ENCODE results near the gene MICAL1.
"Not testable (repeated sequence)": the region's sequence is repeated elsewhere in the genome, so short reads cannot be mapped to it uniquely, and the experiment has no call there.

MICAL1 gene

DNA sequence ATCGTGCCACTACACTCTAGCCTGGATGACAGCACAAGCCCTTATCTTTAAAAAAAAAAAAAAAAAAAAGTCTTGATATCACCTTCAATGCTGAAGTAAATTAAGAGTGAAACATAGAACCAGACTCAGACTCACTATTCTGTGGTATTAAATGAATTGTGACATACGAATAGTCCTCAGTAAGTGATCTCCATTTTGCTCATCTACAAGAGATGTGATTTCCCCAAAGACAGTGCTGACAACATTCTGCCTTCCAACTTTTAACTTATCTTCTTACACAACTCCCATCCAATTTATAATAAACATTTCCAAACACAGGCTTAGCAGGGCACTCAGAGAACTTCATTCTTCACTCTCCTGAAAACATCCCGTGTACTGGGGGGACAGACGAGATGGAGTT is 19.4 kb upstream of the MICAL1 start:
- Histone ChIP-seq H3K9me3 (ENCODE audit: control insufficient read depth, insufficient read depth, low read length) (no peaks in the 10 kb centered on the region), H3K4me1 (ENCODE audit: control insufficient read depth, insufficient read depth, low read length) (peaks cover 12% of the 10 kb centered on the region; the same call in 1 of the 2 replicates), H3K36me3 (ENCODE audit: control insufficient read depth, insufficient read depth, low read length) (peaks cover 81% of the 10 kb centered on the region), H3K27ac (ENCODE audit: low read depth, low read length) (no peak overlapping the region), H3K9ac (ENCODE audit: low read depth, low read length) (no peak overlapping the region), H3K4me3 (ENCODE audit: low read depth, low read length) (no peak overlapping the region), H3K27me3 (ENCODE audit: control insufficient read depth, insufficient read depth, low read length) (no peaks in the 10 kb centered on the region)

- H3K4me1 ChIP-seq (ENCODE audit: control insufficient read depth, insufficient read depth, low read length): peaks cover 6% of the 10 kb centered on the region; the same call in 1 of the 2 replicates
- H3K4me3 ChIP-seq (ENCODE audit: low read depth, low read length): no peak overlapping the region
- H3K9me3 ChIP-seq (ENCODE audit: control insufficient read depth, insufficient read depth, low read length): no peaks in the 10 kb centered on the region
- no peaks in the 10 kb centered on the region for H3K27me3 ChIP-seq (ENCODE audit: control insufficient read depth, insufficient read depth, low read length)
- no peak overlapping the region for H3K27ac ChIP-seq (ENCODE audit: low read depth, low read length)
- H3K9ac ChIP-seq (ENCODE audit: low read depth, low read length): no peak overlapping the region
- peaks cover 91% of the 10 kb centered on the region for H3K36me3 ChIP-seq (ENCODE audit: control insufficient read depth, insufficient read depth, low read length)
These were observed 17.5 kb upstream of the MICAL1 start for GRCh38 chr6:109473120-109473519.

GRCh38 chr6:109472132-109472995 is 16.8 kb upstream of the MICAL1 start:
- Histone ChIP-seq H3K9me3 (ENCODE audit: control insufficient read depth, insufficient read depth, low read length) (no peaks in the 10 kb centered on the region), H3K27ac (ENCODE audit: low read depth, low read length) (no peak overlapping the region), H3K36me3 (ENCODE audit: control insufficient read depth, insufficient read depth, low read length) (peaks cover 97% of the 10 kb centered on the region), H3K27me3 (ENCODE audit: control insufficient read depth, insufficient read depth, low read length) (no peaks in the 10 kb centered on the region), H3K9ac (ENCODE audit: low read depth, low read length) (no peak overlapping the region), H3K4me1 (ENCODE audit: control insufficient read depth, insufficient read depth, low read length) (0 out of 2 replicates have a peak, but pooled peaks cover under 1% of the 10 kb centered on the region), H3K4me3 (ENCODE audit: low read depth, low read length) (no peak overlapping the region)

DNA sequence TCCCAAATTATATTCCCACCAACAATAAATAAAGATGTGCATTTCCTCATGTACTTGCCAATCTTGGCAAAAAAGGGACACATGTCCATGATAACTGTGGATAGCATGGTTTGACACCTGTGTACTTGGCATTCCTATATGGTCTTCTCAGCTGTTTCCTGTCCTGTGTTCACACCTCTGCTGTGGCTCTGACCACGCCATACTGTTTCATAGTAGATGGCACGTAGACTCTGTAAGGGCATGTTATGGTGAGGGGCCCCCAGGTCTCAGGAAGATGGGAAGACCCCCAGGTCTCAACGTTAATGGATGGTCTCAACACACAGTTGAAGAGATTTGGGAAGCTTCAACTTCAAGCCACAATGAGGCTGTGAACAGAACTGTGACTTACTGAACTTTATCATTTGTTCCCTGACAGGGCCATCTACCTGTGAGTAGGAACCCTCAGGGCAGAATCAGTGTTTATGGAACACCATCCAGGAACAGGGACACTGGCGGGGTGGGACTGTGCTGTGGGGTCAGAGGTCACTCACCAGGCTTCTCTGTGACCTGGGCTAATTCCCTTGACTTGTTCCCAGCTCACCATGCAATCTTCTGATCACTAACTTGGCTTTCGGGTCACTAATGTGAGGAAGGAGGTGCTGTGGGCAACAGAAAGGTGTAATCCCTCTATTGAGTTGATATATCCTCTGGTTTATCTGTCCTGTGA is 15.7 kb upstream of the MICAL1 start:
- Histone ChIP-seq H3K9ac (ENCODE audit: low read depth, low read length) (no peak overlapping the region), H3K4me3 (ENCODE audit: low read depth, low read length) (no peak overlapping the region), H3K4me1 (ENCODE audit: control insufficient read depth, insufficient read depth, low read length) (no peaks in the 10 kb centered on the region), H3K27me3 (ENCODE audit: control insufficient read depth, insufficient read depth, low read length) (no peaks in the 10 kb centered on the region), H3K36me3 (ENCODE audit: control insufficient read depth, insufficient read depth, low read length) (peaks cover 100% of the 10 kb centered on the region), H3K27ac (ENCODE audit: low read depth, low read length) (no peak overlapping the region), H3K9me3 (ENCODE audit: control insufficient read depth, insufficient read depth, low read length) (no peaks in the 10 kb centered on the region)

GRCh38 chr6:109469591-109470189 is 14.1 kb upstream of the MICAL1 start:
- Histone ChIP-seq H3K36me3 (ENCODE audit: control insufficient read depth, insufficient read depth, low read length) (peaks cover 100% of the 10 kb centered on the region), H3K27me3 (ENCODE audit: control insufficient read depth, insufficient read depth, low read length) (no peaks in the 10 kb centered on the region), H3K9ac (ENCODE audit: low read depth, low read length) (no peak overlapping the region), H3K4me3 (ENCODE audit: low read depth, low read length) (no peak overlapping the region), H3K9me3 (ENCODE audit: control insufficient read depth, insufficient read depth, low read length) (no peaks in the 10 kb centered on the region), H3K27ac (ENCODE audit: low read depth, low read length) (no peak overlapping the region), H3K4me1 (ENCODE audit: control insufficient read depth, insufficient read depth, low read length) (no peaks in the 10 kb centered on the region)

GRCh38 chr6:109467696-109468095 is 12.1 kb upstream of the MICAL1 start:
- no peaks in the 10 kb centered on the region for H3K9me3 ChIP-seq (ENCODE audit: control insufficient read depth, insufficient read depth, low read length)
- peaks cover 99% of the 10 kb centered on the region for H3K36me3 ChIP-seq (ENCODE audit: control insufficient read depth, insufficient read depth, low read length)
- no peak overlapping the region for H3K9ac ChIP-seq (ENCODE audit: low read depth, low read length)
- no peak overlapping the region for H3K27ac ChIP-seq (ENCODE audit: low read depth, low read length)
- H3K4me3 ChIP-seq (ENCODE audit: low read depth, low read length): no peak overlapping the region
- no peaks in the 10 kb centered on the region for H3K27me3 ChIP-seq (ENCODE audit: control insufficient read depth, insufficient read depth, low read length)
- no peaks in the 10 kb centered on the region for H3K4me1 ChIP-seq (ENCODE audit: control insufficient read depth, insufficient read depth, low read length)

GRCh38 chr6:109466212-109466923 is 10.8 kb upstream of the MICAL1 start:
- peaks cover 99% of the 10 kb centered on the region for H3K36me3 ChIP-seq (ENCODE audit: control insufficient read depth, insufficient read depth, low read length)
- no peaks in the 10 kb centered on the region for H3K27me3 ChIP-seq (ENCODE audit: control insufficient read depth, insufficient read depth, low read length)
- H3K4me3 ChIP-seq (ENCODE audit: low read depth, low read length): no peak overlapping the region
- H3K9me3 ChIP-seq (ENCODE audit: control insufficient read depth, insufficient read depth, low read length): no peaks in the 10 kb centered on the region
- H3K27ac ChIP-seq (ENCODE audit: low read depth, low read length): no peak overlapping the region
- H3K9ac ChIP-seq (ENCODE audit: low read depth, low read length): no peak overlapping the region
- no peaks in the 10 kb centered on the region for H3K4me1 ChIP-seq (ENCODE audit: control insufficient read depth, insufficient read depth, low read length)

DNA sequence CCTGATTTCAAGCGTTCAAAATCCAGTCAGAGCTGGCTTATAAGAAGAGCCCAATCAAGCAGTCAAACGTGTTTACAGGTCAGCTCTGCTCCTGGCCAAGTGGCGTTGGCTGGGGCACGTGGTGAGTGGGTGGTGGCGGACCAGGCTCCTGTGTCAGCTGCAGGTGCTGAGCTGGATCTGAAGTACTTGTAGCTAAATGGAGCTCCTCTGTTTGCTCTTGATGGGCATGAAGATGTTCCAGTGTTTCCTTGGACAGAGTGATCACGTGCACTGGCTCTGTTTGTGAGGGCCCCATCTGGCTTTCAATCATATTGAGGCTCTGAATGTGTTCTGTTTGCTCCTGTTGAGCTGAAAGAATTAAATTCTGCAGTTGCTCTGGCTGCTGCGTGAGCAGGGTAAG is 10.2 kb upstream of the MICAL1 start:
- H3K9ac ChIP-seq (ENCODE audit: low read depth, low read length): no peak overlapping the region
- H3K27me3 ChIP-seq (ENCODE audit: control insufficient read depth, insufficient read depth, low read length): no peaks in the 10 kb centered on the region
- H3K9me3 ChIP-seq (ENCODE audit: control insufficient read depth, insufficient read depth, low read length): no peaks in the 10 kb centered on the region
- H3K27ac ChIP-seq (ENCODE audit: low read depth, low read length): no peak overlapping the region
- peaks cover 99% of the 10 kb centered on the region for H3K36me3 ChIP-seq (ENCODE audit: control insufficient read depth, insufficient read depth, low read length)
- H3K4me1 ChIP-seq (ENCODE audit: control insufficient read depth, insufficient read depth, low read length): no peaks in the 10 kb centered on the region
- no peak overlapping the region for H3K4me3 ChIP-seq (ENCODE audit: low read depth, low read length)

GRCh38 chr6:109461733-109462526 is 6.4 kb upstream of the MICAL1 start:
- no peak overlapping the region for H3K27ac ChIP-seq (ENCODE audit: low read depth, low read length)
- no peak overlapping the region for H3K4me3 ChIP-seq (ENCODE audit: low read depth, low read length)
- peaks cover 62% of the 10 kb centered on the region for H3K36me3 ChIP-seq (ENCODE audit: control insufficient read depth, insufficient read depth, low read length)
- H3K4me1 ChIP-seq (ENCODE audit: control insufficient read depth, insufficient read depth, low read length): peaks cover 12% of the 10 kb centered on the region
- H3K9ac ChIP-seq (ENCODE audit: low read depth, low read length): no peak overlapping the region
- H3K27me3 ChIP-seq (ENCODE audit: control insufficient read depth, insufficient read depth, low read length): no peaks in the 10 kb centered on the region
- H3K9me3 ChIP-seq (ENCODE audit: control insufficient read depth, insufficient read depth, low read length): no peaks in the 10 kb centered on the region

DNA sequence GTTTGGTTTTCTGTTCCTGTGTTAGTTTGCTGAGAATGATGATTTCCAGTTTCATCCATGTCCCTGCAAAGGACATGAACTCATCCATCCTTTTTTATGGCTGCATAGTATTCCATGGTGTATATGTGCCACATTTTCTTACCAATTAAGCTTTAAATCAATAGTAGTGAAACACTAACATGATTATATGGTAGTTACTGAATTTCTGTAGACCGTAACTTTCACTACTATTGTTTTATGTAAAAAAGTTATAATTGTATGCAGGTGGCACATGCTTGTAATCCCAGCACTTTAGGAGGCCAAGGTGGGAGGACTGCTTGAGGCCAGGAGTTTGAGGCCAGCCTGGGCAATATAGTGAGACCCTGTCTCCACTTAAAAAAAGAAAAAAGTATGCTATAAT is 5.6 kb upstream of the MICAL1 start:
- H3K27me3 ChIP-seq (ENCODE audit: control insufficient read depth, insufficient read depth, low read length); H3K4me3 ChIP-seq (ENCODE audit: low read depth, low read length); H3K9ac ChIP-seq (ENCODE audit: low read depth, low read length); H3K27ac ChIP-seq (ENCODE audit: low read depth, low read length); H3K9me3 ChIP-seq (ENCODE audit: control insufficient read depth, insufficient read depth, low read length): not testable (repeated sequence)
- Histone ChIP-seq H3K4me1 (ENCODE audit: control insufficient read depth, insufficient read depth, low read length) (peaks cover 18% of the 10 kb centered on the region), H3K36me3 (ENCODE audit: control insufficient read depth, insufficient read depth, low read length) (peaks cover 54% of the 10 kb centered on the region)

All from HUES48 (cell line).